Ectodermal cell (in vitro differentiated cells): ENCODE results near the gene CAMK4.

Source experiments
- H3K27ac ChIP-seq: 2 replicates; pipeline ENCODE4 v1.7.0; 2013; ENCODE audit warnings: mild to moderate bottlenecking, low read depth, low read length; ENCODE audit not compliant: insufficient read depth, poor library complexity, severe bottlenecking
- H3K27me3 ChIP-seq: 2 replicates; pipeline ENCODE4 v1.7.0; 2013; ENCODE audit warnings: mild to moderate bottlenecking, low read length; ENCODE audit not compliant: insufficient read depth, control insufficient read depth, poor library complexity, severe bottlenecking
- H3K36me3 ChIP-seq: one replicate; pipeline ENCODE4 v1.7.0; 2013; ENCODE audit warnings: low read length; ENCODE audit not compliant: control insufficient read depth, insufficient read depth
- H3K4me1 ChIP-seq: one replicate; pipeline ENCODE4 v1.7.0; 2013; ENCODE audit warnings: low read length; ENCODE audit not compliant: control insufficient read depth, insufficient read depth
- H3K4me3 ChIP-seq: 2 replicates; pipeline ENCODE4 v1.7.0; 2013; ENCODE audit warnings: low read depth, low read length, control low read depth; ENCODE audit not compliant: insufficient read depth
- H3K9me3 ChIP-seq: 2 replicates; pipeline ENCODE4 v1.7.0; 2013; ENCODE audit warnings: mild to moderate bottlenecking, low read length, moderate library complexity; ENCODE audit not compliant: control insufficient read depth
- WGBS, 2 experiments: methylation state at CpG; one replicate each; pipeline ENCODE4 v1.1.7; 2013; ENCODE audit warnings: missing lambda C conversion rate in 2 of 2; 5-methylcytosine and 5-hydroxymethylcytosine counted together

CAMK4 gene

GRCh38 chr5:111494355-111494999 is 270.3 kb downstream of the CAMK4 start:
- Histone ChIP-seq H3K4me1 (no peaks in the 10 kb centered on the region), H3K9me3 (no peaks in the 10 kb centered on the region), H3K27me3 (no peaks in the 10 kb centered on the region), H3K4me3 (no peak overlapping the region), H3K27ac (no peak overlapping the region), H3K36me3 (peaks cover 3% of the 10 kb centered on the region)
- WGBS, 2 experiments: 88 to 94% methylated on average over 2 of the region's 2 CpGs

DNA sequence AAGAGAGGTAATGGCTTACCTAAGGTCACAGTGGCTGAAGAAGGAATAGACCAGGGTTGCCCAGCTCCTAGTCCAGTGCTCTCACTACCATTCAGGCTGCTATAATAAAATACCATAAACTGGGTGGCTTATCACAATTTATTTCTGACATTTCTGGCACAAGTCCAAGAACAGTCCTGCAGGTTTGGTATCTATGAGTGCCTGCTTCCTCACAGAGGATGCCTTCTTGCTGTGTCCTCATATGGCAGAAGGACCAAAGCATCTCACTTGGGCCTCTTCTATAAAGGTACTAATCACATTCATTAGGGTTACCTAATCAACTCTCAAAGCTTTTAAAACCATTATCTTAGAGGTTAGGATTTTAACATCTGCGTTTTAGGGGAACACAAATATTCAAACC is 271.0 kb downstream of the CAMK4 start:
- H3K27me3 ChIP-seq: no peaks in the 10 kb centered on the region
- no peak overlapping the region for H3K4me3 ChIP-seq
- no peaks in the 10 kb centered on the region for H3K9me3 ChIP-seq
- H3K36me3 ChIP-seq: peaks cover 7% of the 10 kb centered on the region
- WGBS, 2 experiments: no CpG with 5 or more reads among the region's 1 CpG
- no peak overlapping the region for H3K27ac ChIP-seq
- no peaks in the 10 kb centered on the region for H3K4me1 ChIP-seq

GRCh38 chr5:111498346-111498745 is 274.2 kb downstream of the CAMK4 start:
- H3K27ac ChIP-seq: no peak overlapping the region
- no peaks in the 10 kb centered on the region for H3K27me3 ChIP-seq
- peaks cover 12% of the 10 kb centered on the region for H3K36me3 ChIP-seq

GRCh38 chr5:111502956-111503355 is 278.8 kb downstream of the CAMK4 start:
- H3K4me1 ChIP-seq: no peaks in the 10 kb centered on the region
- H3K9me3 ChIP-seq: no peaks in the 10 kb centered on the region
- H3K27me3 ChIP-seq: no peaks in the 10 kb centered on the region
- H3K4me3 ChIP-seq: no peak overlapping the region
- H3K36me3 ChIP-seq: peaks cover 16% of the 10 kb centered on the region
- no peak overlapping the region for H3K27ac ChIP-seq

More at GRCh38 chr5:111498346-111498745, 274.2 kb downstream of the CAMK4 start:
- H3K9me3 ChIP-seq: no peaks in the 10 kb centered on the region
- no peaks in the 10 kb centered on the region for H3K4me1 ChIP-seq
- no peak overlapping the region for H3K4me3 ChIP-seq
- 100% methylated on average over 1 of the region's 1 CpG; no CpG with 5 or more reads in 1 of the 2 experiments for WGBS, 2 experiments

DNA sequence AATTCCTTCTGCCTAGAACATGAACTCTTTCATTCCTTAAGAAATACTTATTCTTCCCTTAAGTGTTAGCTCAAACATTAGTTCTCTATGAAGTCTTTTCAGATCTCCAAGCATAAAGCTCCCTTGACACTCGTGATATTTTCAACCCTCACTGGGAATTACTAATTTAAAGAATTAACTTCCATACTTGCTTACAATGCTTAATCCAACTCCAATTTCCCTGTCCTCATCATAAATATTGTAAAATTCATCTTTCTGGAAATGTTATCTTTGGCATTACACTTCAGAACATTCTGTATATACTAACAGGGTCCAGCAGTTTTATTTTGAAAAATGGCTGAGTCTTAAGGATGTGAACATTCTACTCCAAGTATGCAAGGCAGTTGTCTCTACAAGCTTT is 280.9 kb downstream of the CAMK4 start:
- Histone ChIP-seq H3K9me3 (no peaks in the 10 kb centered on the region), H3K4me1 (no peaks in the 10 kb centered on the region), H3K27me3 (no peaks in the 10 kb centered on the region), H3K27ac (no peak overlapping the region), H3K36me3 (peaks cover 10% of the 10 kb centered on the region), H3K4me3 (no peak overlapping the region)
- 94 to 97% methylated on average over 1 of the region's 1 CpG for WGBS, 2 experiments

DNA sequence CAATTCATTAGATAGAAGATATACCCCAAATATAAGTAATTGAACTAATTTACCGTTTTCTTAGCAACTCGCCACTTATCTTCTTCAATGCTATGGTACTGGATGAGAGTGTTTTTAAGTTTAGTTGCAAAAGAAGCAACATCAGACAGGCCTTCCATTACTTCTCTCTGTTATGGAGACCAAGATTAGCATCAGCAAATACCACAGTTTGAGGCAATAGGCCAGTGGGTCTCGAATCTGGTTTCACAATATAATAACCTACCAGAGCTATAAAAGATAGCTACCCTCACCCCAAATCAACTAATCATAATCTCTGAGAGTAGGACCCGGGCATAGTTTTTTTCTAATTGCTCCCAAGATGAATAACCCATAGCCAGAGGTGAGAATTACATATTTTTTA is 283.1 kb downstream of the CAMK4 start:
- 91 to 96% methylated on average over 1 to 4 of the region's 4 CpGs for WGBS, 2 experiments
- Histone ChIP-seq H3K36me3 (peaks cover 4% of the 10 kb centered on the region), H3K4me3 (no peak overlapping the region), H3K27ac (no peak overlapping the region), H3K27me3 (no peaks in the 10 kb centered on the region), H3K4me1 (peaks cover 7% of the 10 kb centered on the region), H3K9me3 (no peaks in the 10 kb centered on the region)

GRCh38 chr5:111509119-111509518 is 284.9 kb downstream of the CAMK4 start:
- H3K27ac ChIP-seq: no peak overlapping the region
- WGBS, 2 experiments: 95 to 100% methylated on average over 1 of the region's 1 CpG
- no peaks in the 10 kb centered on the region for H3K9me3 ChIP-seq
- H3K4me3 ChIP-seq: no peak overlapping the region
- peaks cover 10% of the 10 kb centered on the region for H3K4me1 ChIP-seq
- peaks cover 4% of the 10 kb centered on the region for H3K36me3 ChIP-seq
- H3K27me3 ChIP-seq: no peaks in the 10 kb centered on the region

GRCh38 chr5:111511174-111511830 is 287.1 kb downstream of the CAMK4 start:
- Histone ChIP-seq H3K4me3 (peak overlapping the region; percentile 90), H3K9me3 (no peaks in the 10 kb centered on the region), H3K36me3 (no peaks in the 10 kb centered on the region), H3K27ac (no peak overlapping the region), H3K4me1 (peaks cover 10% of the 10 kb centered on the region), H3K27me3 (no peaks in the 10 kb centered on the region)
- WGBS, 2 experiments: 2% methylated on average over 2 of the region's 2 CpGs

GRCh38 chr5:111511831-111512374 is 287.7 kb downstream of the CAMK4 start:
- Histone ChIP-seq H3K36me3 (no peaks in the 10 kb centered on the region), H3K27me3 (no peaks in the 10 kb centered on the region), H3K4me1 (peaks cover 10% of the 10 kb centered on the region), H3K27ac (peak overlapping the region; percentile 82), H3K9me3 (no peaks in the 10 kb centered on the region), H3K4me3 (peak overlapping the region; percentile 90)
- WGBS, 2 experiments: 0% methylated on average over 32 of the region's 32 CpGs

DNA sequence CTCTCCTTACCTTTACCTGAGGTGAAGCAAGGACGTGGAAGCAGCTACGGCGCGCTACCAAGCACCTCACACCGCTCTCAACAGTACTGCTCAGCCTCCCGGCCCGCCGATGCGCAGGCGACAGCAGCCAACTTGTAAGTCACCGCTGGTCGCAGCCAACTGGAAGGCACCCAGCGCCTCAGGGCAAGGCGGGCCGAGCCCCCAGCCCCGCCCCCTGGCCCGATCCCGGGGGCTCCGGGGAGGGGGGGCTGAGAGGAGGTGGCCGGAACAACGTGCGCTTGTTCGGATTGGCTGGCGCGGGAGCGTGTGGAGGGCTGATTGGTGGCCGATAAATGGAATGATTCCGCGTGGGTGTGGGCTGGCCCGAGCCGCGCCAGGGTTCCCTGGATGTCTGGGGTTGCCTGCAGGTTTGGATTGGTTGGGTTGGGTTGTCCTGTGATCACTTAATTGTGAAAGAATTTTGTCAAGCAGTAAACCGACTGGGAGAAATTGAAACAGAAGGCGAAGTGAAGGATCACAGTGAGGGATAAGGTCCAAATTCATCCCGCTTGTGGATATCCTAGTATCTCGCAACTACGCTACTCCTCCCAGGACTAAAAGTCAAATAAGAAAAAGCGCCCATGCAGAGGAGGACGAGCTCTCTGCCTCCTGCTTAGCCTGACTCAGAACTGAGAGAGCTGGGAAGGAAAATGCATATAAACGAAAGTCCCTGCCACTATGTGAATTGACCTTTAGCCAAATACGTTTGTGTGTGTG is 288.4 kb downstream of the CAMK4 start, which contains the start of gene STARD4:
TSS of gene STARD4 (minus strand) at position 161 of the 756 bp plus-strand sequence. CDS start 5,102 bp downstream, outside the sequence.
- Histone ChIP-seq H3K27ac (peak within 1 kb of the TSS; percentile 82), H3K9me3 (no peaks in the 10 kb centered on the region), H3K4me1 (peaks cover 10% of the 10 kb centered on the region), H3K4me3 (peak within 1 kb of the TSS; percentile 90), H3K27me3 (no peaks in the 10 kb centered on the region), H3K36me3 (no peaks in the 10 kb centered on the region)
- 0 to 1% methylated on average over 41 of the region's 41 CpGs for WGBS, 2 experiments
